ENCODE results near the gene ZSCAN31.

The ZSCAN31 gene

GRCh38 chr6:28353356-28353755 is 17.4 kb upstream of the ZSCAN31 start:
- no peak for DNase-seq (ENCODE audit: low read depth)

DNA sequence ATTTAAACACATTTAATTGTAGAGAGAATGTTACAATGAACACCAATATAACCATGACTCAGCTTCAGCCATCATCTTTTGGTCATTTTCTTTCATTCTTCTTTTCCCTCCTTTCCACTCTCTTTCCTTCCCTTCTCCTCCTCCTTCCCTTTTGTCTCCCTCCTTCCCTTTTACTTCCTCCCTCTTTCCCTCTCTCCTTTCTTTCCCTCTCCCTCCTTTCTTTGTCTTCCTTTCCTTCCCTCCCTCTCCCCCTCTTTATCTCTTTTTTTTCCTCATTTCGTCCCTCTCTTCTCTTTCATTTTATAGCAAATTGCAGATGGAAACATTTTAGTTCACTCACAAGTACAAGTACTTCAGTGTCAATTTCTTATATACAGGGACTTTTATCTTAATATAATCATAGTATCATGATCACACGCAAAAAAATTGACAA is 15.6 kb upstream of the ZSCAN31 start:
- no peak for DNase-seq (ENCODE audit: low read depth)

- no peak for DNase-seq (ENCODE audit: low read depth)
Observed at GRCh38 chr6:28351087-28351486, 15.1 kb upstream of the ZSCAN31 start.

GRCh38 chr6:28349892-28350737 is 14.2 kb upstream of the ZSCAN31 start, which contains the start of gene ZKSCAN3:
ZKSCAN3 (plus strand) TSS chr6:28349947; CDS start chr6:28359587, 9,640 bp downstream.
- DNase-seq (ENCODE audit: low read depth): peak; percentile 73

DNA sequence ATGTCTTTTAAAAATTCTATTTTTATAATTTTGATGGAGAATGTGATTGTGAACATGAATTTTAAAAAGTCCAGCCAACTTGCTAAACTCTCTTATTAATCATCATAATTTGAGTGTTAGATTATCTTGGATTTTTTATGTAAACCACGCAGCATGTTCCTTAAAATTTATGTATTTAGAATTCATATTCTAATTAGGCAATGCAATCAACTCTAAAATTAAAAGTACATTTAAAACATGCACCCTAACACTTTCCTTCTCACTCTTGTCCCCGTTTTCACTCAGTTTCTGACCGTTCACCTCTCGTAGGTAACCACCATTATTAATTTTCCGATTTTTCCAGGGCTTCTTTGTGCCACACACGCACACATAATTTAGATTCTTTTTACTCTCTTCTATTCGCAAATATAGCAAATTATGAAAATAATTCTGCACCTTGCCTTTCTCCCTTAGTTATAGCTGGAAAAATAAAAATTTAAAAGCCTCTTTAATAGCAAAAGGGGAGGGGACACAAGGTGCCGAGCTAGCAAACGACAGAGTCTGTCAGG is 13.5 kb upstream of the ZSCAN31 start:
- DNase-seq (ENCODE audit: low read depth): no peak

GRCh38 chr6:28347119-28347518 is 11.2 kb upstream of the ZSCAN31 start:
- DNase-seq (ENCODE audit: low read depth): no peak

DNA sequence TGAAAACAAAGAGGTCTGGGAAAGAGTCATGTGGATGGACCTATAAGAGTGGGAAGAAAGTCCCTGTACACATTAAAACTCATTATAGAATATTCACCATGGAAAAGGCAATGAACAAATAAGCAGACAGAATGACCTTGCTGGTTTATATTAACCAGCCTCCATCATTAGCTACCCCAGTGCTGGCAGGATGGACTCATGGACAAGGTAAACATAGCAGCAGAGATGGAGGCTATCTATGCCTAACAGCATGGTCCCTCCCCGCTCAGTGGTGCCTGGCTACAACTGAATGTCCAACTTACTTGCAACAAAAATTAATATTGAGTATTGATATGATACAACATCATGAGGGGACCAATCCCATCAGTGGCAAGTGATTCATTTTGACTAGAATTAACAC is 9.3 kb upstream of the ZSCAN31 start:
- no peak for DNase-seq (ENCODE audit: low read depth)

GRCh38 chr6:28343898-28344677 is 8.1 kb upstream of the ZSCAN31 start:
- DNase-seq (ENCODE audit: low read depth): no peak

GRCh38 chr6:28340310-28341095 is 4.6 kb upstream of the ZSCAN31 start:
- DNase-seq (ENCODE audit: low read depth): no peak

DNA sequence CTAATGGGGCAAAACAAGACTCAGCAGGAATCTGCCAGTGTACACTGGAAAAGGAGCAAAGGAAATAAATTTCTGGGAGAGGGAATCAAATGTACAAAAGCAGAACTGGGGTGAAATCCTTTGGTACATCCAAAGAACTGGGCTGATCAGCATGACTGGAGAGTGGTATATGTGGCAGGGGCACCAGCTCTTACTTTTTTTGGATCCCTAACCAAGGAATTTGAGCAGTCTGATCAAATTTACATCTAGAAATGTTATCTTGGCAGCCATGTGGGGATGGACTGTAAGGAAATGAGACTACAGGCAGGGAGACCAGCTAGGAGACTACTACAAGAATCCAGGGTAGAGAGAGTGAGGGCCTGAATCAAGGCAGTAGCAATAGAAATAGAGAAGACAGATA is 1.2 kb upstream of the ZSCAN31 start:
- no peak for DNase-seq (ENCODE audit: low read depth)

DNA sequence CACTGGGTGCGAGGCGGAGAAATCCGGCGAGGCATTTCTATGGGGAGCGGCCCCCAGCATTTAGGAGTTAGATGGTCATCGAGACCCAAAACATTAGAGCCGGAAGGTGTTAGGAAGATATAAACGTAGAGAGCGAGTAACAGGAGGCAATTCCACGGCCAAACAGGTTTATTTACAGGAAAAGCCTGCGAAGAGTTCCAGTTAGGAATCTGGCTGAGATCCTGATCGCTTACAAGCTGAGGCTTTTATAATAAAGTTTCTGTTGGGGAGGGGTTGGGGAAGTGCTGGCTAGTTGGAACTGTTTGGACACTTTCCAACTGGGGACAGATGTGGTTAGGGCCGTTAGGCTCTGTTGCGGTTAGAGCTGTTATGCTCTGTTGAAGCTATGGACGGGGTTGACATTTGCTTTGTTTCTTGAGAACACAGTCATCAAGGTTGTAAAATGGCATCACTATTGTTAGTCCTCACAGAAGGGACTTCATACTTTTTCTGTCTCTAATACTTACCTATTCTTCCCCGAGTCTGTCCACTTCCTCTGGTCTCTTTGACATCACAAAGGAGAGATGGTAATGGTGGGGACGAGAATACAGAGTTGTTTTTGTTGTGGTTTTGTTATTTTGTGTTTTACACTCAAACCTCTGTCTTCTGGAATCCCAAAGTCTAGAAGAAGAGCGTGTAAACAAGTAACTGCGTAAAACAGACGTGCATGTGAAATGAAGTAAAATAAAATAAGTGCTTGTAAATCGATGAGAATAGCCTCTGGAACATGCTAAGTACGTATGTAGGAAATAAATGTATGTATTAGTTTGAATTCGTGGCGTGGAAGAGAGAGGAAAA is 554 bp upstream of the ZSCAN31 start:
- DNase-seq (ENCODE audit: low read depth): no peak

GRCh38 chr6:28335040-28335563 is 846 bp downstream of the ZSCAN31 start:
- no peak for DNase-seq (ENCODE audit: low read depth)

GRCh38 chr6:28334286-28335039 is 1.5 kb downstream of the ZSCAN31 start:
- no peak for DNase-seq (ENCODE audit: low read depth)

DNA sequence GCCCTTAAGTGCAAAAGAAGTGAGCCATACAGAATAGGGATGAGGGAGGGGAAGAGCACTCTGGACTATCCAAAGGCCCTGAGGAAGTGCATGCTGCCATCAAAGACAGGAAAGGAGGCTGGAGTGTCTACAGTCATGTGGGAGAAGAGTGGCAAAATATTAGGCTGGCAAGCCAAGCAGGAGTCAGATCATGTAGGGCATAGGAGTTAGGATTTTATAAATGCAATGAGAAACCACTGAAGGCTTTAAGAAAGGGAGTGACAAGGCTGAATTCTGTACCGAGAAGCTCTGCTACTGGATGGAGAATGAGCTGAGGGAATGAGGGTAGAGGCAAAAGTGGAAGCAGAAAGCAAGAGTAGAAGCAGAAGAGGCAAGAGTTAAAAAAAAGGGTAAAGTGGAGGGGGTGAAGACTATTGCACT is 2.3 kb downstream of the ZSCAN31 start:
- DNase-seq (ENCODE audit: low read depth): no peak

DNA sequence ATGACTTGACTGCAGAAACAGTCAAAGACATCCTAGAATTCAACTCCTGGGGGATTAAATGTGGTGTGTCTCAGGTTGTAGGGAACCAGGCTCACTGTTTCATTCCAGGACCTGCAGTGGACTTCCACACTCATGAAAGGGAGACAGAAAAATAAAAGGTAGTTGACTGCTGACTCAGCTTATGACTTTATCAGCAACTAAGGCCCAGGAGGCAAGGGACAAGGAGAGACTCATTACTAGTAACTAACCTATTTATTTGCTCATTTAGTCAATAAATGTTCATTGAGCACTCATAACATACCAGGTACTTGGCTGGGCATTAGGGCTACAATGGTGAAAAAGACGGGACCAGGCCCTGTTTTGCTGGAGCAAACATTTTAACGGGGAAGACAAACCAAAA is 2.9 kb downstream of the ZSCAN31 start:
- no peak for DNase-seq (ENCODE audit: low read depth)

GRCh38 chr6:28330041-28330440 is 5.9 kb downstream of the ZSCAN31 start:
- DNase-seq (ENCODE audit: low read depth): no peak

GRCh38 chr6:28326371-28326948 is 9.5 kb downstream of the ZSCAN31 start:
- no peak for DNase-seq (ENCODE audit: low read depth)

- DNase-seq (ENCODE audit: low read depth): no peak
Observed at GRCh38 chr6:28323813-28324424, 12.0 kb downstream of the ZSCAN31 start.

DNA sequence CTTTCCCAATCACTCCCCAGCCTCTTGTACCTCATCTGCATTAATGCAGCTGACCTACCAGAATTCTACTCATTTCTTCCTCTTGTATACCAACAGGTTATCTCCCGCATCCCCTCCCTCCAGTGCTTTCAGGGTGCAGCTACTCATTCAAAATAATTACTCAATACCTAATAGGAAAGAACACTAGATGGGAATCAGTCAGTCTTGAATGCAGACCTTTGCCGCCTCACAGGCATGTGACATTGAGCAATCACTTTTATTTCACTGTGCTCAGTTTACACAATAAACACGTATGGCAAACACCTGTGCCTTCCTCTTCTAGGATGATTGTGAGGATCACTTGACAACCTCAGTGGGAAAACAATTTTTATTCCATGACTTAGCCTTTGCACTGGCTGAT is 13.3 kb downstream of the ZSCAN31 start:
- DNase-seq (ENCODE audit: low read depth): no peak
